Stomach (tissue), 4 donors: ENCODE data around the gene POMT1.

Experiments used
- CTCF ChIP-seq, 7 experiments: fragments of 450-650 bp in 4 of 7; fragments of 200-600 bp in 3 of 7; sonication (generic) in 3 of 7; IDR thresholded peaks; one replicate each; pipeline ENCODE4 v1.5.1; 2016 to 2019; ENCODE audit warnings: antibody characterized with exemption in 7 of 7, control low read depth in 2 of 7, mild to moderate bottlenecking in 1 of 7
- POLR2A ChIP-seq, 4 donors: fragments of 450-650 bp; IDR thresholded peaks; one replicate each; pipeline ENCODE4 v1.6.1; 2016; ENCODE audit warnings: antibody characterized with exemption in 4 of 4, control low read depth in 2 of 4, mild to moderate bottlenecking in 1 of 4, moderate library complexity in 1 of 4
- POLR2AphosphoS5 ChIP-seq, 3 donors: sonication (generic); formaldehyde crosslinking; IDR thresholded peaks; one replicate each; pipeline ENCODE4 v1.6.1; 2016; ENCODE audit warnings: antibody characterized with exemption in 3 of 3

GRCh38 chr9:131459056-131459455, 43.7 kb upstream of the POMT1 start:
- TF ChIP-seq CTCF (IDR thresholded peaks at IDR 0.05) (no peak), POLR2A (IDR thresholded peaks at IDR 0.05) (no peak), POLR2AphosphoS5 (IDR thresholded peaks at IDR 0.05) (no peak)
